ENCODE results near the gene LILRB2.

- TF ChIP-seq CTCF (conservative IDR thresholded peaks at IDR 0.05) (peak; percentile 92), EZH2 (IDR thresholded peaks at IDR 0.05; ENCODE audit: low read depth) (no peak)
Observed at GRCh38 chr19:54231077-54231931, 49.6 kb downstream of the LILRB2 start.
